Measurements from ENCODE around the gene TMEM232.

DNA sequence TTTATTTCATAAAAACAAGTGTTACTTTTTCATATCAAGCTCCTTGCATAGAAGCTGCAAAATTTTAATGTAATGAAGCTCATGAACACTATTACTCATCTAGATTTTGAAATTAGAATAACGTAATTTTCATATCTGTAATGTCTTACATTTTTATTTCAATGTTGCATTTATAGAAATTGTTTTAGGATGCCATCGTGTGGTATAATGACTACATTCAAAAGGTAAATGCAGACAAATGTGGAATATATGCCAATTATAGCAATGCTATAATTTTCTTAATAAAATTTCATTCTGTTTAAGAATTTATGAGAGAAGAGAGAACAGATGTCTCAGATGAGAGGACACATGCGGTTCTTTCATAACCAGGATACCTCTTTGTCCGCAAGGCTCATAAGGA lies 230.2 kb downstream of the TMEM232 start:
- TF ChIP-seq, protein P1, sequence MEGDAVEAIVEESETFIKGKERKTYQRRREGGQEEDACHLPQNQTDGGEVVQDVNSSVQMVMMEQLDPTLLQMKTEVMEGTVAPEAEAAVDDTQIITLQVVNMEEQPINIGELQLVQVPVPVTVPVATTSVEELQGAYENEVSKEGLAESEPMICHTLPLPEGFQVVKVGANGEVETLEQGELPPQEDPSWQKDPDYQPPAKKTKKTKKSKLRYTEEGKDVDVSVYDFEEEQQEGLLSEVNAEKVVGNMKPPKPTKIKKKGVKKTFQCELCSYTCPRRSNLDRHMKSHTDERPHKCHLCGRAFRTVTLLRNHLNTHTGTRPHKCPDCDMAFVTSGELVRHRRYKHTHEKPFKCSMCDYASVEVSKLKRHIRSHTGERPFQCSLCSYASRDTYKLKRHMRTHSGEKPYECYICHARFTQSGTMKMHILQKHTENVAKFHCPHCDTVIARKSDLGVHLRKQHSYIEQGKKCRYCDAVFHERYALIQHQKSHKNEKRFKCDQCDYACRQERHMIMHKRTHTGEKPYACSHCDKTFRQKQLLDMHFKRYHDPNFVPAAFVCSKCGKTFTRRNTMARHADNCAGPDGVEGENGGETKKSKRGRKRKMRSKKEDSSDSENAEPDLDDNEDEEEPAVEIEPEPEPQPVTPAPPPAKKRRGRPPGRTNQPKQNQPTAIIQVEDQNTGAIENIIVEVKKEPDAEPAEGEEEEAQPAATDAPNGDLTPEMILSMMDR (conservative IDR thresholded peaks at IDR 0.05; ENCODE audit: low read length): no peak
- no peak for TF ChIP-seq EZH2phosphoT487 (IDR thresholded peaks at IDR 0.05; ENCODE audit: borderline replicate concordance, low read depth, low read length)

Data from OCI-LY7 (cell line).